ENCODE measurements around the gene MGAT1.
"Not testable (repeated sequence)": the region's sequence is repeated elsewhere in the genome, so short reads cannot be mapped to it uniquely, and the experiment has no call there.

Gene MGAT1

DNA sequence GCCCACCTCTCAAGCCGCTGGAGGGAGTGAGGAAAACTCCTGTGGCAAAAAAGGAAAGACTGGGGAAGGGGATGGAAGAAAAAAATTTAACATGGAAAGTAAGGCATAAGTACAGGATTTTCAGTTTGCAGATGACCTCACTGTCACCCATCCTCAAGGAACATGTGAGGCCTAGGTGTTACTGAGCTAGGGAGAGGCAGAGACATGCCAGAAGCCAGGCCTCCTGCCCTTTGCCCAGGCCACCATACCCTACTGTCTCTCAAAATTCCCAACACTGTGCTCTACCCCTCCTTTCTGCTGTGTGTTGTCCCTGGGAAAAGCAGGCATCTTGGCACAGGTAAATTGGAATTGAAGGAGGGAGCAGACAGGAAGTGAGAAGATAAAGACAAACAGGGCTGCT is 4.4 kb upstream of the MGAT1 start:
- FAIRE-seq = no peak
- no peak for DNase-seq (ENCODE audit: low spot score)

DNA sequence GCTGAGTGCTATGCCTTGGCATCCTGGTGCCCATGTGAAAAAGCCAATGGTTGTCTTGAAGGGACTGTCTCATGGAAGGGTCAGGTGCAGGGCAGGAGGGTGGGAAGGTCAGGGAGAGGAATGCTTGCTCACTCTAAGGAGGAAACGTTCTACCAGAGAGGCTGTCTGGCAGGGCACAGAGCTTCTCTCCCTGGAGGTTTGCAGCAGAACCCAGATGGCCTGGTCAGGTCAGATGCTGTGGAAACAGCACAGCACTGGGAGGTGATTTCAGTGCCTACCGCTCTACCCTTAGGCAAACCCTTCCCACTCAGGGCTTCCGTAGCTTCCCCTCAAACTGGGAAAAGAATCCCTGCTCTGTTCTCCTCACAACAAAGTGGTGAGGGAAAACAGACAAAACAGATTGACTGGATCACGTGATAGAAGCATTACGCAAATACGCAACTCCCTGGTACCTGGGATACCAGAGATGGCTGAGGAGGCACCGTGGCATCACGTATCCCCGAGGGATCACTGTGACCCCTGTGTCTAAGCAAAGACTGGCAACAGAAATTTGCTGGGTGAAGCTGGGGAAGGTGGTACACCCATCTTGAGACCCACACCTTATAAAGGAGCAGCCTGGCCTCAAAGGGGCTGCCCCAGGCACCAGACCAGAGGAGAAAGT is 3.9 kb upstream of the MGAT1 start:
- FAIRE-seq (no peak), DNase-seq (ENCODE audit: low spot score) (no peak)

DNA sequence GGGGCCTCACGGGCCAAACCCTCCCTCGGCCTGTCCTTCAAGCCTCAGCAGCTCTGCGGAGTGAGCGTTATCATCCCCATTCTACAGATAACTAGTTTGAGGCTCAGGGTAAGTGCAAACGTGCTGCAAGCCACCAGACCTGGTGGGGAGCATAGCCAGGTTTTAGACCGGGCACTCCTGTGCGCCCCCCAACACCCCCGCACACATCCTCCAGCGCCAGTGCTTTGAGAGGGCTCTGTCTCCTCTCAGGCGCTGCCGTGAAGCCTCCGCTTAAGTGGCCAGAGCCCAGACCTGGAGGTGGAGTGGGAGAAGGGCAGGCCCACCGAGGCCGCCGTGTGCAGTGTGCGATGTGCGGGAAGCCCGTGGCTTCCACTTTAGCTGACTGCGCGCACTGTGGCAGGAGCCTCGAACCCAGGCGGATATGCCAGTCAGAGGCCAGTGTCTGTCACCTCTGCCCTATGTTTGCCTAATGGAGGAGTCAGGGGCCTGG is 1.6 kb upstream of the MGAT1 start:
- FAIRE-seq = no peak
- no peak for DNase-seq (ENCODE audit: low spot score)

DNA sequence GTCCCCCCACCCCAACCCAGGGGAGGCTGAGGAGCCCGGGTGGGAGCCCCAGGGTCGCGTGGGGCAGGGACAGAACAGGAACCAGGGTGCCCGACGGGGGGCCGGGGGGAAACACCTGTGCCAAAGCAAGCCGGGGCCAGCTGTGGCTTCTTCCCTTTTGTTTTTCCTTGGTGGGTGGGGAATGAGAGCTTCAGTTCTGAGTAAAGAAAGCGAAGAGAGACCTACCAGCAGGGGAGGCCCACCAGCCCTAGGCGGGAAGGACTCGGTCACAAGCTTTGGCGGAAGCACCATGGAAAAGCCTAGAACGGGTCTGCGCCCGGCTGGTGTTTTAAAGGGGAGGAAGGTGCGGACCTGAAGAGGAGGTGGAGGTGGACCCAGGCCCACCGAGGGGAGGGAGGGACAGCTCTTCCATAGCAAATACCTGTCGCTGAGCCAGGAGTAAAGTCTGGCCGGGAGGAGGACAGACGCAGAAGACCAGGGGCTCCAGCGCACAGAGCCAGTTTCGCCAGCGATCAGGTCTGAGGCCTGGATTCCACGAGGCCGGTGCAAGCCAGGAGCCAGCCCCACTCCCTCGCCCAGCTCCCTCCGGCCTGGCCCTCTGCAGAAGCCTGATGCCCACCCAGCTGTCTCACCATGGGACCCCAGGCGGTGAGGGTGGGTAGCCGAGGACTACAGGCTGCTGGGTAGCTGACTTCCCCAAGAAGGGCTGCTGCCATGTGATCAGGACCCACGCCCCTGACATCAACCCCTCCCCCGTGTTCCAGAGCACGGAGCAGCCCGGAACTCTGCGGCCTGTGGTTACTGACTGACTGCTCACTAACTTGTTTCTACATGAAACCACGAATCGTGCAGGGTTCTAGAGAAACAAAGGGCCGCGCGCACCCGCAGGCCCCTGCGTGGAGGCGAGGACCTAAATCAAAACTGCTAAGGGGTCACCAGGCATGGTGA is 849 bp upstream of the MGAT1 start:
- FAIRE-seq = no peak

DNA sequence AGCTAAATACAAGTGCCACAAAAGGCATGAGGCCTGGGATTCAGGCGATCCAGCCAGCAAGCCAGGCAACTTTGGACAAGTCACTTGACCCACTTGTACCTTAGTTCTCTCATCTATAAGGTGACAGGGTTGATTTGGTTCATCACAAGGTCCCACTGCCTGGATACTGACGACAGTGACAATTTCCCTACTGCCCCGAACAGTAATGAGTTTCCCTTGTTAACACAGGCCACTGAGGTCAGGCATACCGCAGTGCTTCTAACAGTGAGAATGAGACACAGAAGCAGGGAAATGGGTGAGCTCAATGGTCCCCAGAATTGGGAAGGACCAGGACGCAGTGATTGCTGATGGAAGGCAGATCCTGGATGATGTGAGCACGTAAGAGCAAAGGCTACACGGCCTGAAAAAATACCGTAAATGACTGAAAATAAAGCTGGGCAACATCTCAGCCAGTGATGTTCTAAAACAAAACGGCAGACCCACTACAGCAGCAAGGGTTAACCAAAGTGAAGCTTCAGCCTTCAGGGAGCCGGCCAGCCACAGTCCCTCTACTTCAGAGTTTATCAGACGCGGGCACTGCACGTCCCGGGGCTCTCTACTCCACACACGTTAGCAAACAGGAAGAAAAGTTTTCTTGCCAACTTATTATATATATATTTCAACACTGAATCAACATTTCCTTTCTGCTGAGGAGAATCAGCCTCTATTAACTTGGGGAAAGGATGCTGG is 846 bp downstream of the MGAT1 start:
- no peak for FAIRE-seq
- no peak for DNase-seq (ENCODE audit: low spot score)

More for the DNA sequence above, 849 bp upstream of the MGAT1 start:
- DNase-seq (ENCODE audit: low spot score) = no peak

DNA sequence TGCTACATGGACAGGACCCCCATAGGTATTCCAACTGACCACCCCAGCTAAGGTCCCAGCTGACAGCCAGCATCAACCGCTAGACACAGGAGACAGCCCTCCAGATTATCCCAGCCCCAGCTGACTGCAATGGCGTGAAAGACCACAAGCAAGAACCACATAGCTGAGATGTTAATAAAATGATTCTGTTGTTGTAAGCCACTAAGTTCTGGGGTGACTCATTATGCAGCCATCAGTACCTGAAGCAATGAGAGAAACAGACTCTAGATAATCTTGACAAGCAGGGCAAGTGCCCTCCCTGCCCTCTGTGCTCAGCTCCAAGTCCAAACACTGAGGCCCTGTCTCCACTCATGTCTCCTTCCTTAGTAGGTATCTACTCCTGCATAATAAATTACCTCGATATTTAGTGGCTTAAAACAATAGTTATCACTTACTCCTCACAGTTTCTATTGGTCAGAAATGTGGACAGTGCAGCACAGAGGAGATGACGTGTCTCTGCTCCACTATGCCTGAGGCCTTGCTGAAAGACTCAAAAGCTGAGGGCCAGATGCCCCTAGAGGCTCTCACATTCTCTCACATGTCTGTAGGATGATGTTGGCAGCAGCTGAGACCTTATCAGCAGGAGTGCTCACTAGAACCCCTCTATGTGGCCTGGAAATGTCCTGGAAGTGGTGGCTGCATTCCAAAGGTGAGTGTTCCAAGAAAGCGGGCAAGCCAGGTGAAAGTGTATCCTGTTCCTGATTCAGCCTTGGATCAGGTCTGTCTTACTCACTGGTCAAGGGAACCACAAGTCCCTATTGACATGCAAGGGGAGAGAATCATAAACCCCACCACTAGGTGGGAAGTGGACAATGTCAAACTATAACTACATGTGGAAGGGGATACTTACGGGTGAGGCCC is 2.5 kb downstream of the MGAT1 start:
- no peak for DNase-seq (ENCODE audit: low spot score)
- FAIRE-seq = no peak

DNA sequence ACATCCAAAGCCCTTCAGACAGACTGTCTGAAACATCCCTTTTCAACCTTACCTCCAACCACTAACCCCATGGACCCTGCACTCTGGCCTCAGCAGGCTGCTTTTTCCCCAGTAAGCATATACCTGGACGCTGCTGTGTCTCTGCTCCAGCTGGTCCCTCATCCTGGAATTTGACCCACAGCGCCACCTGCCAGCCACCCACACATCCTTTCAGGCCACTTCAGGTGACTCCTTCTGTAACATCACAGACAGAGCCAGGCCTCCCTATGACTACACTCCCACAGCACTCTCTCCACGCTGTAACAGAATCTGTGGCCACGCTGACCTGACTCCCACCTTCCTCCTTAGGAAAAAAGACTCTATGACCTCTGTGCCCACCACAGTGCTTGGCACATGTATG is 3.4 kb downstream of the MGAT1 start:
- no peak for FAIRE-seq

DNA sequence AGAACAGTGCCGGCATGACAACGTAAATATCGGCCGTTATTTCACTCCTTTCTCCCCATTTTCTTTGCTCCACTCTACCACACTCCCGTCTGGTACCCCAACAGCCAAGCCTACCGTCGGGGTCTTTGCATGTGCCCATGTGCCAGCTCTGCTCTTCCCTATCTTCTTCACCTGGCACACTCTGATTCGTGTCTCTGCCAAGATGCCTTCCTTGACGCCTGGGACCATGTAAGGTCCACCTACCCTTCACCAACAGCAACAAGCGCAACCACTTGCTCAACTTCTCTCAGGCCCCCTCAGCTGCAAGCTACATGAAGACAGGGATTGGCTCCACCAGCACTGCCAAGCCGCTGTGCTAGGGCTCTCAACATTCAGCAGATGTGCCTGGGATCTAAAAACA is 4.4 kb downstream of the MGAT1 start:
- no peak for FAIRE-seq
- DNase-seq (ENCODE audit: low spot score) = no peak

More for the DNA sequence above, 3.4 kb downstream of the MGAT1 start:
- DNase-seq (ENCODE audit: low spot score) = no peak

DNA sequence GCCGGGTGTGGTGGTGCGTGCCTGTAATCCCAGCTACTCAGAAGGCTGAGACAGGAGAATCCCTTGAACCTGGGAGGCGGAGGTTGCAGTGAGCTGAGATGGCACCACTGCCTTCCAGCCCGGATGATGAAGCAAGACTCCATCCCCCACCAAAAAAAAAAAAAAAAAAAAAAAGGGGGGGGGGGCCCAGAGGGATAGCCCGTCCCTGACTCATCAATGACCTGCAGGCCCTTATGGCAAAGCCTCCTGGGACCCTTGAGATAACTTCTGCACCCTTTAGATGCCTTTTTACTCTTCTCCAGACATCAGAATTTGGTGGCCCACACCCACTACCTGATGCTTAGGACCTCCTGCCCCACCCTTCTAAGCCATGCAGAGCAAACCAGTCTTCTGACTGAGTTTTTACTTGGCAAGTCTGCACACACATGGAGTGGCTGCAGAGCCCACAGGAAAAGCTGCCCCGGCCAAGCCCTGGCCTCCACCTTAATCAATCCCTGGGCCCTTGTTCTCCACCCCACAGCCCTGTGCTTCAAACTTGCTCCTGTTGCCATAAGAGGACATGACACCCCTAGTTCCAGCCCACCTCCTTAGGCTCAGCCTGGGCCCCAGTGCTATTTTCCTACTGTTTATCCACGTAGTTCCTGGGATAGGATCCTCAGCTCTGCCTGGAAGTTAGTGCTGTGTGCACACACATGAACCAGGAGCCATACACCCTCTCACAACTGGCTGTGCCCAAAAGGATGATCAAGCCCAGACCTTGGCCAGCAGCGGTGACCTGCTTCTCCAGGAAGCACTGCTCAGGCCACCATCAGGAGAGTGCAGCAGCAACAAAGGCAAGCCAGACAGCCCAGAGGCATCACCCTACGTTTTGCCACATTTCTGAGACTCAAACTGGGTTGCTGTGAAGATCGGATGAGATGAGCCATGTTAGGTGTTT is 5.1 kb downstream of the MGAT1 start:
- FAIRE-seq = no peak
- DNase-seq (ENCODE audit: low spot score) = no peak

DNA sequence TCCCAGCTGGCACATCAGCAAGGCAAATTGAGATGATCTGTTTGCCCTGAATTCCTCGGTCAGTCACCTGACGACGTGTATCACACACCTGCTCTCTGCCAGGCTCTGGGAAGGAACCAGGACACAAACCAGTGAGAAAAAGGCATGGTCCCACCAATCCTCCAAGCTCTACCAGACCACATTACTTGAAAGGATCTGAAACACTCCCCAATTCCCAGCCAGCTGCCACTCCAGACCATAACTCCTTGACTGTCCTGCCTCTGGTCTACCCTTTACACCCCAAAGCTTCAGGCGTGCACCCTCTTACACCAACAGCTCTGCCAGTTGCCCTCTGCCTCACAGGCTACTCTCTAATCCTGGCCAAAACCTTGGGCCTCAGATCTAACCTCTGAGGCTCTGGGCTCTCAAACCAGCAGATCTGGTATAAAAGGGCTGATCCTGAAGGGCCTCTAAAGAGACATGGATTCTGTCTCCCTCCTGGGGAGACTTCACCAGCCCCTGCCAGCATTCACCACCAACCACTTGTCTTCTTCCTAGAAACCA is 6.8 kb downstream of the MGAT1 start:
- no peak for FAIRE-seq
- no peak for DNase-seq (ENCODE audit: low spot score)

DNA sequence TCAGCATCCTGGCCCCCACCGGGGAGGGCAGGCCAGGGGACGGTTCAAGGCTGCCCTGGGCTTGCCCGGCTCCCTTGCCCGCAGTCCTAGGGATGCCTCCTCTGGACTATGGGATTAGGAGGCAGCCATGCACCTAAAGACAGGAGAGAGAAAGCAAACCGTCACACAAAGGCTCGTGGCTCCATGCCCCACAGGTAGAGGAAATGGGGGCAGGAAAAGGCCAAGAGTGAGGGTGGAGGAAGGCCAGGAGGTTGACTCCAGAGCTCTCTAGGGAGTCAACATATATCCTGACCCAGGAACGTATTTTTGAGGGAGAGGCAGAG is 9.7 kb downstream of the MGAT1 start:
- FAIRE-seq (no peak), DNase-seq (ENCODE audit: low spot score) (no peak)

DNA sequence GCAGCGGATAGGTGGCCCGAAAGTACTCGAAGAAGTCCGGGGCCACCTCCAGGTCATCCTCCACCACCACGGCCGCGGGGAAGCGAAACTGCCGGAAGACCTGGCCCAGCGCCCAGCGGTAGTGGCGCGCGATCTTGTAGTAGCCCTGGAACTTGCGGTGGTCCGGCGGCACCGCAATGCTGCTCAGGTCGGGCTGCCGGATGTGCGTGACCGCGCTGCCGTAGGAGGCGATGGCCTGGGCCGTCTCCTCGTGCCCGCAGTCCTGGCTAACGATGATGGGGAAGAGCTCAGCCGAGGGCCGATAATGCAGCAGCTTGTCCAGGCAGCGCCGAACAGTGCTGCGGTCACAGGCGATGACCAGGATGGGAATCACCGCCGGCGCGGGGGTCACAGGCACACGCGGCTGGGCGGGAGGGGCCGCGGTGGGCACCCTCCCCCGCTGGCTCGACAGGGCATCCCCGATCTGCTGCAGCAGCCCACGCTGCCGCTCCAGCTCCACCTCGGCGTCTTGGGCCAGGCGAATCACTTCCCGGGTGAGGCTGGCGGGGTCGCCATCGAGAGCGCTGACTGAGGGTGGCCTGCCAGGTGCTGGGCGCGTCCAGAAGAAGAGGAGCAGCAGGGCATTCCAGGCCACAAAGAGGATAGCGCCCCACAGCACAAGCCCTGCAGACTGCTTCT is 10.2 kb downstream of the MGAT1 start:
- DNase-seq (ENCODE audit: low spot score) = no peak
- FAIRE-seq = no peak

DNA sequence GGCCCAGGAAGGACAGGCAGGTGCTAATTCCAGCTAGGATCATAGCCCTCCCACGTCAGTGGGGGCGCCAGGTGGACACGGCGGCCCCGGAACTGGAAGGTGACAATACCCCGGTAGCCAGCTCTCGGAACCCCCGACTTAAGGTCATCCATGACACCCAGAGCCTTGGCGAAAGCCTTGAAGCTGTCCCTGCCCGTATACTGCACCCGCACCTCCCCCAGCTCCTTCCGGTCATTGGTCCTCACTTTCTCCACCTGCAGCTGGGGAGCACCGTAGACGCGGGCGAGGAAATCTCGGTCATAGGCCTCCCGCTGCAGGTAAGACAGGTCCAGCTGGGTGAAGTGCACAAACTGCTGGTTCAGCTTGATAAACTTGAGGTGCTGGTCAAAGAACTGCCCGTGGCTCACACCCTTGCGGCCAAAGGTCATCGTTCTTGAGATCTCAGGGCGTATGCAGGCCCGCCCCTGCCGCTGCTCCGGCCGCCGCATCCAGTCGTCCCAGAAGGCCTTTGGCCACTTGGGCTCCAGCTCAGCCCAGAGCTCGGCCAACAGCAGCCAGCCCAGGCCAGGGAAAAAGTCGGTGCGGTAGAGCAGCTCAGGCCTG is 10.9 kb downstream of the MGAT1 start:
- no peak for FAIRE-seq

DNA sequence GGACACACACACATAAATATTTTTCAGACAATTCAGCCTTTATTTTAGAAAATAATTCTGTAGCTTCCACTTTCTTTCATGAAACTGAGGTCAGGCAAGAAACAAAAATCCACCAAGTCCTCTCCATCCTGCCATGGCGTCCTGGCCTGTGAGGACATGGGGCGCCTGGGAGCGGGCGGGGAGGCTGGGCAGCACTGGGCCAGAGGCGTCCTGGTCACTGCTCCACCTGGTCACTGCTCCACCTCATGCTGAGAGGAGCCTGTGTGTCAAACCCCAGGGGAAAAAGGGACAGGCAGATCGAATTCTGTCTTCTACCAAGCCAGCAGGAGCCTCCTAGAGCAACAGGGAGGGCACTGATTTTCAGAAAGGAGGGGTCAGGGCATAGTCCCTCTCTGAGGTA is 12.1 kb downstream of the MGAT1 start:
- FAIRE-seq (no peak), DNase-seq (ENCODE audit: low spot score) (no peak)

More for the DNA sequence above, 10.9 kb downstream of the MGAT1 start:
- DNase-seq (ENCODE audit: low spot score) = no peak

DNA sequence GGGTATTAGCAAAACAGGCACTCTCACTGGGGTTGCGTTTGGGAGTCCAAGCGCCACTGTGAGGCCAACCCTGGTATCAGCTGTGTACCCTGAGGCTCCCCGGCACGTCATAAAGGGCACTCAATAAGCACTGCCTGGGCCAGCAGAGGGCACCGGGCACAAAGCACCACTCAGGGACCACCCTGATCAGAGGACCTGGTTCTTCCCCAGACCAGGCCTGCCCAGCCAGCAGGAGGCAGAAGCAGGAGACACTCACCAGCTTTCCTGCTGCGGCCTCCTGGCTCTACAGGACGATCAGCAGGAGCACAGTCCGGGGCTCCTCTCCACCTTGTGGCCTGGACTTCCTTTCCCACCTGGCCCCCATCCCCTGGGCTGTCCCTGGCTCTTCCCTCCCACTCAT is 12.6 kb downstream of the MGAT1 start:
- FAIRE-seq = no peak
- DNase-seq (ENCODE audit: low spot score) = no peak

DNA sequence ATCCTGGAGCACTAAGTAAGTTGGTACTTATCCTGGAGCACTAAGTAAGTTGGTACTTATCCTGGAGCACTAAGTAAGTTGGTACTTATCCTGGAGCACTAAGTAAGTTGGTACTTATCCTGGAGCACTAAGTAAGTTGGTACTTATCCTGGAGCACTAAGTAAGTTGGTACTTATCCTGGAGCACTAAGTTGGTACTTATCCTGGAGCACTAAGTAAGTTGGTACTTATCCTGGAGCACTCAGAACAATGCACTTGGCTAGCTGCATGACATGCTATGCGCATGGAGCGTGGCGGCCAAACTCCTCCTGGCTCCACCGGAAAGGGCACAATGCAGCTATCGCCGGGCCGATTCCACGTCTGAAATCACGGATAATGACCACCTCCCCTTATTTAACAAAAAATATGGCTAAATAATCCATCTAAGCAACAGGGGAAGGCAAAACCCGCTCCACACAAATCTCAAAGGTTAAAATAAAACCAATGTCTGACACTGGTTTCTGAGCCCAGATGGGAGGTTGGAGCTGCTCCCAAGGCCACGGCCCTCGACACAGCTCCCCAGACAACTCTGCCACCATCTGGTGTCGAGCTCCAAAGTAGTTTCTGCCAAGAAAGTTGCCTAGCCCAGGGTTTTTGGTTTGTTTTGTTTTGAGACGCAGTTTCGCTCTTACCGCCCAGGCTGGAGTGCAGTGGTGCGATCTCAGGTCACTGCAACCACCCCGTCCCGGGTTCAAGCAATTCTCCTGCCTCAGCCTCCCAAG is 13.8 kb downstream of the MGAT1 start:
- DNase-seq (ENCODE audit: low spot score); FAIRE-seq: not testable (repeated sequence)

DNA sequence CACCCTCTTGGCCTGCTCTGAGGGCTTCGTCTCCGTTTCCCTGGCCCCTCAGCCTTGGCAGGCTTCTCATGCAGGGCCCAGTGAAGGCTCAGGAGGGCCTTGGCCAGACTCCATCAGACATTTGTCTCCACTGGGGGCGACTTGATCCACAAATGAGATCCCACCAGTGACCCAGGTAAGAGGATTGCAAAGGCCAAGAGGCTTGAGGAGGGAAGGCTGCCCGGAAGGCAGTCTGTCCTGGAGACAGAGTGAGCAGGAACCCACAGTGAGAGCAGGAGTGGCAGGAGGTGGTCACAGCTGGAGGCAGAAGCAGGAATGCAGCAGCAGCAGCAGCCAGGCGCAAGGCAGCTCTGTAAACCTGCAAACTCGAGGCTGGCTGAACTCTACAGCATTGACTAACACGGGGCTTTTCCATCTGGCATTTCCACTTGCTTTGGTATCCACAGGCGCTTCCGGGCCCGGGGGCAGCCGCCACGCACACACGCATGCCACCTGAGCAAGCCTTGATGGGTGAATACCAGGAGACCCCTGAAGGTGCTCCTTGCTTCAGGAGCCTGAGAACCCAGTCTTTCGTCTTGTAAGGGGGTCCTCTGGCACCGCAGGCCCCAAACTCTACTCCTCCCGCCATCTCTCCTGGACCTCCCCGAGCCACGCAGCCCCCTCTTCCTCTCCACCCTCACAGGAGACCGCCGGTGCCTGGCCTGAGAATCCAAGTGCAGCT is 14.7 kb downstream of the MGAT1 start:
- DNase-seq (ENCODE audit: low spot score) (no peak), FAIRE-seq (no peak)

Data from urothelium cell line (cell line).